A549 (cell line): ENCODE measurements around the gene KCNA5. TPM values are rescaled to one million over a fixed set of nuclear protein-coding genes. Genes with fewer than 3 reads are reported as not detected.

Experiments used
- ATAC-seq, 2 experiments: fragments of 200-7000 bp in 1 of 2; fragments of >200 bp in 1 of 2; cut with Nextera tagmentation in 1 of 2; cut with Tn5 transposase in 1 of 2; 3 replicates each; pipeline versions ENCODE4 v1.8.0 to v1.9.1; 2018 to 2020; ENCODE audit warnings: mild to moderate bottlenecking in 1 of 2, moderate library complexity in 1 of 2
- CTCF ChIA-PET: fragments of 300-600 bp; sonication (Branson Sonifier 250); formaldehyde crosslinking; extraction: SDS; loops from one replicate; lab custom pipeline; 2021; ENCODE audit warnings: antibody characterized with exemption, inconsistent platforms; lab: Yijun Ruan, JAX
- POLR2A ChIA-PET: fragments of 350-600 bp; formaldehyde crosslinking; extraction: SDS; loops from one replicate; lab custom pipeline; 2021; ENCODE audit warnings: antibody characterized with exemption, inconsistent platforms; lab: Yijun Ruan, JAX
- DNase-seq, 2 experiments: peaks; one replicate each; pipeline versions ENCODE4 v3.0.0 to v3.0.0-alpha.2; 2011 to 2016; ENCODE audit warnings: low read depth in 1 of 2, low spot score in 1 of 2
- FAIRE-seq: peaks from 2 replicates; lab custom pipeline; 2011; peaks lifted over from hg19 to GRCh38; lab: Jason Lieb, UNC
- H3K27ac ChIP-seq, 2 experiments: fragments of >200 bp; sonication (Bioruptor Twin); formaldehyde crosslinking; 3 replicates each; pipeline ENCODE4 v1.5.1; 2016 to 2017
- H3K4me1 ChIP-seq: fragments of >200 bp; sonication (Bioruptor Twin); formaldehyde crosslinking; 3 replicates; pipeline ENCODE4 v1.6.1; 2016
- H3K4me2 ChIP-seq: fragments of >200 bp; sonication (Bioruptor Twin); formaldehyde crosslinking; 3 replicates; pipeline ENCODE4 v1.6.1; 2016
- H3K4me3 ChIP-seq: fragments of >200 bp; sonication (Bioruptor Twin); formaldehyde crosslinking; 3 replicates; pipeline ENCODE4 v1.5.1; 2016
- H3K9me3 ChIP-seq: fragments of >200 bp; sonication (Bioruptor Twin); formaldehyde crosslinking; 3 replicates; pipeline ENCODE4 v1.6.1; 2016
- BCL3 ChIP-seq: fragments of >200 bp; sonication (Bioruptor Twin); formaldehyde crosslinking; IDR thresholded peaks from 3 replicates; pipeline ENCODE4 v1.6.1; 2016
- BHLHE40 ChIP-seq: IDR thresholded peaks from 2 replicates; pipeline ENCODE4 v1.6.1; 2012; ENCODE audit warnings: low read depth, low read length, inconsistent platforms
- CBX8 ChIP-seq: fragments of 200-600 bp; sonication (generic); IDR thresholded peaks from 2 replicates; pipeline ENCODE4 v1.6.1; 2016
- CTCF ChIP-seq: fragments of >200 bp; sonication (Bioruptor Twin); formaldehyde crosslinking; IDR thresholded peaks from 3 replicates; pipeline ENCODE4 v1.5.1; 2016
- EHF ChIP-seq: fragments of 250-450 bp; sonication (Bioruptor Pico); IDR thresholded peaks from 2 replicates; pipeline ENCODE4 v1.5.0; 2020; ENCODE audit warnings: mild to moderate bottlenecking
- ESRRA ChIP-seq: fragments of 150-350 bp; IDR thresholded peaks from 2 replicates; pipeline ENCODE4 v1.6.1; 2014; ENCODE audit warnings: mild to moderate bottlenecking, low read length, borderline replicate concordance
- HDAC2 ChIP-seq: fragments of 200-600 bp; sonication (generic); IDR thresholded peaks from 2 replicates; pipeline ENCODE4 v1.6.1; 2016
- HEYL ChIP-seq: fragments of 250-450 bp; sonication (Bioruptor Pico); IDR thresholded peaks from 2 replicates; pipeline ENCODE4 v1.8.0; 2021; ENCODE audit warnings: mild to moderate bottlenecking, moderate library complexity
- HOXA7 ChIP-seq: fragments of 250-450 bp; sonication (Bioruptor Pico); IDR thresholded peaks from 2 replicates; pipeline ENCODE4 v1.5.0; 2020; ENCODE audit warnings: mild to moderate bottlenecking, moderate library complexity
- HOXB5 ChIP-seq: fragments of 250-450 bp; sonication (Bioruptor Pico); IDR thresholded peaks from 2 replicates; pipeline ENCODE4 v1.5.0; 2020; ENCODE audit warnings: mild to moderate bottlenecking, moderate library complexity
- MYC ChIP-seq: IDR thresholded peaks from 2 replicates; pipeline ENCODE4 v1.6.1; 2012; ENCODE audit warnings: mild to moderate bottlenecking, inconsistent platforms, low read length, improper control_type of control experiment, borderline replicate concordance
- POLR2AphosphoS2 ChIP-seq: conservative IDR thresholded peaks from 2 replicates; pipeline ENCODE4 v1.6.1; 2012; ENCODE audit warnings: low read length, improper control_type of control experiment, inconsistent platforms
- RAD21 ChIP-seq, 2 experiments: fragments of >200 bp in 1 of 2; sonication (Bioruptor Twin) in 1 of 2; formaldehyde crosslinking in 1 of 2; IDR thresholded peaks in 1 of 2; conservative IDR thresholded peaks in 1 of 2; 2 replicates in 1 of 2; 3 replicates in 1 of 2; pipeline ENCODE4 v1.6.1; 2012 to 2018; ENCODE audit warnings: inconsistent platforms in 1 of 2
- REST ChIP-seq: fragments of 200-600 bp; sonication (generic); IDR thresholded peaks from 2 replicates; pipeline ENCODE4 v1.6.1; 2016; ENCODE audit warnings: antibody characterized with exemption, mild to moderate bottlenecking, moderate library complexity
- RFX5 ChIP-seq: fragments of 450-650 bp; IDR thresholded peaks from 2 replicates; pipeline ENCODE4 v1.7.1; 2014; ENCODE audit warnings: antibody characterized with exemption, mild to moderate bottlenecking, moderate library complexity
- SMC3 ChIP-seq: fragments of >200 bp; sonication (Bioruptor Twin); formaldehyde crosslinking; IDR thresholded peaks from 3 replicates; pipeline ENCODE4 v1.6.1; 2018; ENCODE audit warnings: inconsistent platforms
- TP53 ChIP-seq: fragments of 250-450 bp; sonication (Bioruptor Pico); IDR thresholded peaks from 2 replicates; pipeline ENCODE4 v1.5.0; 2021; ENCODE audit warnings: mild to moderate bottlenecking, moderate library complexity
- USF2 ChIP-seq: fragments of 450-650 bp; IDR thresholded peaks from 2 replicates; pipeline ENCODE4 v1.6.1; 2014; ENCODE audit warnings: antibody characterized with exemption
- ZC3H11A ChIP-seq: fragments of 450-650 bp; IDR thresholded peaks from 2 replicates; pipeline ENCODE4 v1.6.1; 2014; ENCODE audit warnings: antibody characterized with exemption, mild to moderate bottlenecking
- ZNF302 ChIP-seq: fragments of 250-450 bp; sonication (Bioruptor Pico); IDR thresholded peaks from 2 replicates; pipeline ENCODE4 v1.9.0; 2021; ENCODE audit warnings: inconsistent platforms, mild to moderate bottlenecking, moderate library complexity
- WGBS: methylation state at CpG from one replicate; pipeline ENCODE4 v1.1.6; 2017; ENCODE audit errors: missing lambda C conversion rate; 5-methylcytosine and 5-hydroxymethylcytosine counted together
- polyA plus RNA-seq, 4 experiments: library from polyadenylated mRNA; depleted of rRNA in 3 of 4; stranded (reverse); fragments of >200 nt; fragmentation: RNase III in 1 of 4; extraction: RNeasy Plus Mini Kit Qiagen cat#74134 plus additional on column Dnase treatment in 1 of 4; gene quantifications; 2 replicates in 3 of 4; 3 replicates in 1 of 4; pipeline ENCODE4 v1.2.3, GENCODE V29; 2011 to 2017

Gene KCNA5
- polyA plus RNA-seq, 2 of the 4 experiments (the other 2 are of a cell fraction) = not detected

GRCh38 chr12:5012337-5012736 lies 31.3 kb upstream of the KCNA5 start:
- ATAC-seq (no peak), DNase-seq (no peak), FAIRE-seq (no peak)
- H3K4me1 ChIP-seq = no peaks in the 10 kb centered on the region
- no peak overlapping the region for H3K4me3 ChIP-seq
- no peaks in the 10 kb centered on the region for H3K9me3 ChIP-seq
- WGBS = 11% methylated on average over 6 of the region's 6 CpGs
- no peak overlapping the region for H3K27ac ChIP-seq
- POLR2A ChIA-PET = no interaction called here
- no peak overlapping the region for H3K4me2 ChIP-seq
- no peak for TF ChIP-seq USF2
- no peak for TF ChIP-seq HOXB5 (CRISPR knock-in tag)
- TF ChIP-seq CBX8 = no peak
- no peak for TF ChIP-seq BHLHE40
- TF ChIP-seq ZC3H11A = no peak
- no peak for TF ChIP-seq CTCF
- no peak for TF ChIP-seq REST
- no peak for TF ChIP-seq MYC
- TF ChIP-seq RAD21 (conservative IDR thresholded peaks at IDR 0.05 in 1 of 2, IDR thresholded peaks at IDR 0.05 in 1 of 2) = no peak
- TF ChIP-seq HDAC2 = no peak
- no peak for TF ChIP-seq EHF (CRISPR knock-in tag)
- TF ChIP-seq ESRRA = no peak
- TF ChIP-seq BCL3 = no peak
- TF ChIP-seq ZNF302 (CRISPR knock-in tag) = no peak
- CTCF ChIA-PET = interaction anchor here (1.4 to 2.5 kb wide), 4 partner anchors 10 to 157 kb away, joined by 7 to 10 read pairs (median 8); no protein-coding TSS in a partner anchor

GRCh38 chr12:5013266-5013730 lies 30.4 kb upstream of the KCNA5 start:
- no peak for TF ChIP-seq TP53 (CRISPR knock-in tag)
- no peak for TF ChIP-seq SMC3
- no peak for TF ChIP-seq POLR2AphosphoS2
- TF ChIP-seq HOXA7 (CRISPR knock-in tag) = no peak
- TF ChIP-seq REST = no peak
- TF ChIP-seq RFX5 = no peak
- no peak for TF ChIP-seq HEYL (CRISPR knock-in tag)
- POLR2A ChIA-PET = no interaction called here
- DNase-seq = no peak
- ATAC-seq = no peak
- no peak overlapping the region for H3K27ac ChIP-seq
- WGBS = 20% methylated on average over 5 of the region's 5 CpGs
- H3K9me3 ChIP-seq = no peaks in the 10 kb centered on the region
- CTCF ChIA-PET = interaction anchor here (0.9 to 2.5 kb wide), 6 partner anchors 9 to 158 kb away, joined by 4 to 10 read pairs (median 8); no protein-coding TSS in a partner anchor
- no peak overlapping the region for H3K4me3 ChIP-seq
- H3K4me1 ChIP-seq = no peaks in the 10 kb centered on the region
- no peak for FAIRE-seq
- H3K4me2 ChIP-seq = no peak overlapping the region
